ENCODE measurements around the gene CHAD. TPM values are rescaled to one million over a fixed set of nuclear protein-coding genes. Genes with fewer than 3 reads are reported as not detected.

CHAD gene
- total and polyA plus RNA-seq, 2 of the 13 experiments (the other 11 are each of a cell fraction or from before 2014, with no cell fraction given) = 1.4 TPM; not detected in 1

DNA sequence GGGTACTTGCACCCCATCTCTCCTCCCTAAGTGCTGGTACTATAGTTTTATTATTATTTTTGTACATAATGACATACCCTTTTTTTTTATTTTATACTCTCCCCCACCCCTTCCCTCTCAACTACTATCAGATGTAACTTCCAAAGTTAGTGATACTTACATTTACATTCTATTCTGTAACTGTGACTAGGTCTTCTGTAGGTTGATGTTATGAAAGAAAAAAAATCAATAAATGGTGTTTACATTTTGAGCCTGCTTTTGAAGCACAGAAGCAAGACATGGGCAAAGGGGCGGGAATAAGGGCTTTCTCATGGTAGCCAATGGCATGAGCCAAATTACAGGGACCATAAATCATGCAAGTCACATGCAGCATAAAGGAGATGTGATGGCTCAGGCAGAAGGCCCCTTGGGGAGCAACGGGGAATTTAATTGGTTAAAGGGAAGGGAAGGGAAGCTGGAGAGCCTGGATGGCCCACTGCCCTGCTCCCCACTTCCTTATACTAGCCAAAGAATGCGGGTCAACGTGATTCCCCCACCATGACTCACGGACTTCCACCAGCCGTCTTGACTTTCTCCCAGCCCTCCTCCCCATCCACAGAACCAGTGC lies 45.0 kb downstream of the CHAD start (continued):
- no peak for TF ChIP-seq LBX2 (CRISPR knock-in tag; IDR thresholded peaks at IDR 0.05; ENCODE audit: borderline replicate concordance)
- TF ChIP-seq NR3C1 (CRISPR knock-in tag; IDR thresholded peaks at IDR 0.05) = no peak
- peak; percentile 91 for TF ChIP-seq HMGXB3 (CRISPR knock-in tag; IDR thresholded peaks at IDR 0.05; ENCODE audit: borderline replicate concordance)
- TF ChIP-seq, protein P1, sequence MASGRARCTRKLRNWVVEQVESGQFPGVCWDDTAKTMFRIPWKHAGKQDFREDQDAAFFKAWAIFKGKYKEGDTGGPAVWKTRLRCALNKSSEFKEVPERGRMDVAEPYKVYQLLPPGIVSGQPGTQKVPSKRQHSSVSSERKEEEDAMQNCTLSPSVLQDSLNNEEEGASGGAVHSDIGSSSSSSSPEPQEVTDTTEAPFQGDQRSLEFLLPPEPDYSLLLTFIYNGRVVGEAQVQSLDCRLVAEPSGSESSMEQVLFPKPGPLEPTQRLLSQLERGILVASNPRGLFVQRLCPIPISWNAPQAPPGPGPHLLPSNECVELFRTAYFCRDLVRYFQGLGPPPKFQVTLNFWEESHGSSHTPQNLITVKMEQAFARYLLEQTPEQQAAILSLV (CRISPR knock-in tag; IDR thresholded peaks at IDR 0.05; ENCODE audit: borderline replicate concordance) = no peak
- TF ChIP-seq ZNF350 (CRISPR knock-in tag; IDR thresholded peaks at IDR 0.05; ENCODE audit: borderline replicate concordance, low read depth) = no peak
- TF ChIP-seq, protein P2, sequence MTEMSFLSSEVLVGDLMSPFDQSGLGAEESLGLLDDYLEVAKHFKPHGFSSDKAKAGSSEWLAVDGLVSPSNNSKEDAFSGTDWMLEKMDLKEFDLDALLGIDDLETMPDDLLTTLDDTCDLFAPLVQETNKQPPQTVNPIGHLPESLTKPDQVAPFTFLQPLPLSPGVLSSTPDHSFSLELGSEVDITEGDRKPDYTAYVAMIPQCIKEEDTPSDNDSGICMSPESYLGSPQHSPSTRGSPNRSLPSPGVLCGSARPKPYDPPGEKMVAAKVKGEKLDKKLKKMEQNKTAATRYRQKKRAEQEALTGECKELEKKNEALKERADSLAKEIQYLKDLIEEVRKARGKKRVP (CRISPR knock-in tag; IDR thresholded peaks at IDR 0.05) = peak in 1 of 2 experiments; percentile 48; a peak in 1 of 4 replicates
- TF ChIP-seq, protein P3, sequence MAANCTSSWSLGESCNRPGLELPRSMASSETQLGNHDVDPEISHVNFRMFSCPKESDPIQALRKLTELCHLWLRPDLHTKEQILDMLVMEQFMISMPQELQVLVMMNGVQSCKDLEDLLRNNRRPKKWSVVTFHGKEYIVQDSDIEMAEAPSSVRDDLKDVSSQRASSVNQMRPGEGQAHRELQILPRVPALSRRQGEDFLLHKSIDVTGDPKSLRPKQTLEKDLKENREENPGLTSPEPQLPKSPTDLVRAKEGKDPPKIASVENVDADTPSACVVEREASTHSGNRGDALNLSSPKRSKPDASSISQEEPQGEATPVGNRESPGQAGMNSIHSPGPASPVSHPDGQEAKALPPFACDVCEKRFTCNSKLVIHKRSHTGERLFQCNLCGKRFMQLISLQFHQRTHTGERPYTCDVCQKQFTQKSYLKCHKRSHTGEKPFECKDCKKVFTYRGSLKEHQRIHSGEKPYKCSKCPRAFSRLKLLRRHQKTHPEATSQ (CRISPR knock-in tag; IDR thresholded peaks at IDR 0.05; ENCODE audit: borderline replicate concordance) = 0 out of 2 replicates have a peak, but pooled peaks have one; percentile 34
- TF ChIP-seq TMF1 (CRISPR knock-in tag; IDR thresholded peaks at IDR 0.05; ENCODE audit: low read depth) = 0 out of 2 replicates have a peak, but pooled peaks have one; percentile 41
- TF ChIP-seq DNMT1 (CRISPR knock-in tag; IDR thresholded peaks at IDR 0.05) = no peak
- TF ChIP-seq ZNF333 (CRISPR knock-in tag; IDR thresholded peaks at IDR 0.05; ENCODE audit: borderline replicate concordance) = no peak
- TF ChIP-seq FOXP1 (IDR thresholded peaks at IDR 0.05) = peak; percentile 23; the same call in 1 of the 2 replicates
- peak; percentile 87 for TF ChIP-seq FOXP1 (CRISPR knock-in tag; IDR thresholded peaks at IDR 0.05)
- TF ChIP-seq, protein P4, sequence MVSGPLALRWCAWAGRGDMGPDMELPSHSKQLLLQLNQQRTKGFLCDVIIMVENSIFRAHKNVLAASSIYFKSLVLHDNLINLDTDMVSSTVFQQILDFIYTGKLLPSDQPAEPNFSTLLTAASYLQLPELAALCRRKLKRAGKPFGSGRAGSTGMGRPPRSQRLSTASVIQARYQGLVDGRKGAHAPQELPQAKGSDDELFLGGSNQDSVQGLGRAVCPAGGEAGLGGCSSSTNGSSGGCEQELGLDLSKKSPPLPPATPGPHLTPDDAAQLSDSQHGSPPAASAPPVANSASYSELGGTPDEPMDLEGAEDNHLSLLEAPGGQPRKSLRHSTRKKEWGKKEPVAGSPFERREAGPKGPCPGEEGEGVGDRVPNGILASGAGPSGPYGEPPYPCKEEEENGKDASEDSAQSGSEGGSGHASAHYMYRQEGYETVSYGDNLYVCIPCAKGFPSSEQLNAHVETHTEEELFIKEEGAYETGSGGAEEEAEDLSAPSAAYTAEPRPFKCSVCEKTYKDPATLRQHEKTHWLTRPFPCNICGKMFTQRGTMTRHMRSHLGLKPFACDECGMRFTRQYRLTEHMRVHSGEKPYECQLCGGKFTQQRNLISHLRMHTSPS (CRISPR knock-in tag; IDR thresholded peaks at IDR 0.05; ENCODE audit: low read depth) = no peak
- no peak; the same call in 1 of the 2 replicates for TF ChIP-seq ELF1 (CRISPR knock-in tag; IDR thresholded peaks at IDR 0.05)
